AG09319 (cell line): ENCODE data around the gene TXNL4A.

Source experiments
- DNase-seq: peaks from one replicate; pipeline ENCODE4 v3.0.0-alpha.2; 2010; ENCODE audit warnings: low read depth; ENCODE audit errors: extremely low read depth
- TF ChIP-seq, protein P1 (sequence below): IDR thresholded peaks from 2 replicates; pipeline ENCODE4 v1.5.1; 2011; ENCODE audit warnings: low read depth, mild to moderate bottlenecking, inconsistent platforms, low read length, moderate library complexity

Gene TXNL4A

DNA sequence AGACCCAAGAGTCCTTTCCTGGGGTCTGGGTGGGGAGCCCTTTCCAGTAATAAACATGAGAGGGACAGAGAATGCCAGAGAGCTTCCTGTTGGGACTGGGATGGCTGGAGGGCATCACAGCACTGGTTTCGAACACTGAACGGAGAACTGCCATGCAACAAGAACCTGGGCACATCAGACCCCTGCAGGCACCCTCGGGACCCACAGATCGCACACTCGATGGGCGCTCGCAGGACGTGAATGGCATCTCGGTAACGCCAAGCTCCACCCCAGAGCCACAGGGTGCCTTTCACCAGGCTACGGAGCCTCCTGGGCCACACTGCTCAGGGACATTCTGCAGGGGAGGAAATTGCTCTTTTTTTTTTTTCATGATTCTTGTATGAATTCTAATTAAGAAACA lies 62.1 kb downstream of the TXNL4A start:
- no peak for DNase-seq
- TF ChIP-seq, protein P1, sequence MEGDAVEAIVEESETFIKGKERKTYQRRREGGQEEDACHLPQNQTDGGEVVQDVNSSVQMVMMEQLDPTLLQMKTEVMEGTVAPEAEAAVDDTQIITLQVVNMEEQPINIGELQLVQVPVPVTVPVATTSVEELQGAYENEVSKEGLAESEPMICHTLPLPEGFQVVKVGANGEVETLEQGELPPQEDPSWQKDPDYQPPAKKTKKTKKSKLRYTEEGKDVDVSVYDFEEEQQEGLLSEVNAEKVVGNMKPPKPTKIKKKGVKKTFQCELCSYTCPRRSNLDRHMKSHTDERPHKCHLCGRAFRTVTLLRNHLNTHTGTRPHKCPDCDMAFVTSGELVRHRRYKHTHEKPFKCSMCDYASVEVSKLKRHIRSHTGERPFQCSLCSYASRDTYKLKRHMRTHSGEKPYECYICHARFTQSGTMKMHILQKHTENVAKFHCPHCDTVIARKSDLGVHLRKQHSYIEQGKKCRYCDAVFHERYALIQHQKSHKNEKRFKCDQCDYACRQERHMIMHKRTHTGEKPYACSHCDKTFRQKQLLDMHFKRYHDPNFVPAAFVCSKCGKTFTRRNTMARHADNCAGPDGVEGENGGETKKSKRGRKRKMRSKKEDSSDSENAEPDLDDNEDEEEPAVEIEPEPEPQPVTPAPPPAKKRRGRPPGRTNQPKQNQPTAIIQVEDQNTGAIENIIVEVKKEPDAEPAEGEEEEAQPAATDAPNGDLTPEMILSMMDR: no peak

DNA sequence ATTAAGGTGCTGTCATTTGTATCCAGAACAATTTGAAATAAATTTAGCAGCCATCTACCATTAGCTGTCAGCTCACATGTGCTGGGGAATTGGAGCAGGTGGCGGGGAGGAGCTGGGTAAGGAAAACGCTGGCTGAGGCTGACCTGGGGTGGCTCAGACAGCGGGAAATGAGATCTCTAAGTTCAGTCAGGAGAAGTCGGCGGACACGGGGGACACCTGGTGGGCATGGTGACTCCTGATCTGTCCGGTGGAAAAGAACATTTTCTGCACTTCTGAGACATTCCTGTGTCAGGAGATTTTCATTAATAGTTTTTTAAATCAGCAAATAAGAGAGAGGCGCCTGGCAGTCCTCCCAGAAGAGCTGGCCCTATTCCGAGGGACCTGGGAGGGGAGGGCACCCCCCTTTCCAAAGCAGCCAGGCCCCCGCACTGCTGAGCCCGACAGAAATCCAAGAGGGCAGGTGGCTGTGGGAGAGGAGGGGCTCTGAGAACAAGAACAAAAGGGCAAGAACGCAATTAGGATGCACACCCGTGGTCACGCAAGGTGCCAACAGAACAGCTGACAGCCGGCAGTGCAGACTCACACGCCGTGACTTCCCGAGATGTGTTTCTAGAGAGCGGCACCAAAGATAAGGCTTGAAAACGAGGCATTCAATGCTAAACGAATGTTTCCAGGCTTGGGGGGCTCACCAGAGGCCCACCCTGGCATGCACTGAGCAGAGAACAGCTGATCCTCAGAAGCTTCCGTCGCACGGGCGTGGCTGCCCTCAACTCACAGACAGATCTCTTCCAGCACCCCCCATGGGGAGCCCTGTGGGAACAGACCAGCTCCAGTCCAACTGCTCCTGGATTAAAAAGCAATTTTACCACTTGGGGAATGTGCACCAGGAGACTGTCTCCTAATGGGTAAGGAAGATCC lies 63.3 kb downstream of the TXNL4A start:
- no peak for DNase-seq

DNA sequence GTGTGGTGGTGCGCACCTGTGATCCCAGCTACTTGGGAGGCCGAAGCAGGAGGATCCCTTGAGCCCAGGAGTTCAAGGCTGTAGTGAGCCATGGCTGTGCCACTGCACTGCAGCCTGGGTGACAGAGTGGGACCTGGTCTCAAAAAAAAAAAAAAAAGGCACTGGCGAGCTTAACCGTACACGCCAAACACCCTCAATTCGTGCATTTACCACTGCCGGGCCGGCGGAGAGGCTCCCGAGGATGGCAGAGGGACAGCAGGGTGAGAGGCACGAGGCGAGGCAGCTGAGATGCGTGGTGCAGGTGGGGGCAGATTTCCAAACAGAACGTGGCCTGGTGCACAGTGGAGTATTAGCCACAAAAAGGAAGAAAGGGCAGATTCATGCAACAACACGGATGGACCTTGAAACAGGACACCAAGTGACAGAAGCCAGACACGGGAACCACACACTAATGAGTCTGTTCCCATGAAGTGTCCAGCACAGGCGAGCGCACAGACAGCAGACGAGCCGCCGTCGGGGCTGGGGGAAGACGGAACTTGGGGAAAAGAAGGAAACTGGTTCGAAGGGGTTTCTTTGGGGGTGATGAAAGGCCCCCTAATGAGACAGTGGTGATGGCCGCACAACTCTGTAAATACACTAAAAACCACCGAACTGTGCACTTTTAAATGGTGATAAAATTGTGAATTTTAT lies 64.3 kb downstream of the TXNL4A start:
- no peak for DNase-seq
- TF ChIP-seq, protein P1: no peak

More for the DNA sequence above, 63.3 kb downstream of the TXNL4A start:
- TF ChIP-seq, protein P1: no peak

DNA sequence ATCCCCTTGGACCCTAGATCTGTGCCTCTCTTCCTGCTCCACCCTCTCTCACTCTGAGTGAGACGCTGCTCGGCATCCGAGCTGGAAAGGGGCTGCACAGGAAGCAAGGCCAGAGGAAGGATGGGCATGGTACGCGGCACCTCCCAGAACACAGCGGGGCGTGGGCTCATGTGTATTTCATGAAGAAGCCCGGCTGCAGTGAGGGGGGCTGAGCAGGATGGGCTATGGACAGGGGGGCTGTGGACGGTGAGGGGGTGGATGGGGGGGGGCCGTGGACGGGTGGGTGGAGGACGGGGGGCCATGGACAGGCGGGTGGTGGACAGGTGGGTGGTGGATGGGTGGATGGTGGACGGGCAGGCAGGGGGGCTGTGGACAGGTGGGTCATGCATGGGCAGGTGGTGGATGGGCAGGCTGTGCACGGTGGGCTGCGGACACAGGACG lies 65.4 kb downstream of the TXNL4A start:
- TF ChIP-seq, protein P1: no peak
- DNase-seq: no peak

DNA sequence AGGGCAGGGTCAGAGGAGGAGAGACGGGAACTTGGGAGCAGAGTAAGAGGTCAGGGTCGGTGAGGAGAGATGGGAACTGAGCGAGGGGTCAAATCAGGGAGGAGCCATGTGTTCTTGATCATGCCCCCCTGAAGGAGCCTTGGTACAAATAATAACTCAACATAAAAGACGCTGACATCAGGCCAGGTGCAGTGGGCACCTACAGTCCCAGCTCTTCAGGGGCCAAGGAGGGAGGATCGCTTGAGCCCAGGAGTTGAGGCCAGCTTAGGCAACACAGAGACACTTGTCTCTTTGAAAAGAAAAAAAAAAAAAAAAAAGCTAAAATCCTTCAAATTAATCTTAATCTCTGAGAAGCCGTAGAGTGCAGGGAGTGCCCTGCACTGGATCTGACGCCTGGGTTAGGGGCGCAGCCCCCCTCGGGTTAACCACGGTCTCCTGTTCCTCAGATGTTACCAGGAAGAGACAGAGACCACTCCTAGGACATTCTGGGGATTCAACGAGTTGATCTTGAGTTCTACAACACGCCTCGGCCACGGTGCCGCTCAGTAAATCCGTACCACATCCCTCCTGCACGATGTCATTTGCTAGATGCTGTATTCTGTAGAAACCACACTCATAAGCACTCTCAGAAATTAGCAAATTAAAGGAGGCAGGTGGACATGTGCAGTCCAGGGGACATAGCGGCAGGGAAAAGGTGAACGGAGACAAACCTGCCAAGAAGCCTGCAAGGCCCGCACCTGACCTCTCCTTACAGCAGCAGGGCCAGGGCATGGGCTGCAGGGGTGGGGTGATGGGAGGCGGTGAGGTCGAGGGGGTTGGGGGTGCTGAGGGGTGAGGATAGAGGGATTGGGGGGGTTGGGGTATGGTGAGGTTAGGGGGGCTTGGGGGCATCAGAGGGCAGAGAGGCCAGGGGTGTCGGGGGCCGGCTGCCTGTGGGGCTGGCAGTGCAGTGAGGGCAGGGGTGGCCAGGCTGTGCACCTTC lies 66.1 kb downstream of the TXNL4A start:
- TF ChIP-seq, protein P1: no peak
- DNase-seq: no peak
